Head of caudate nucleus (tissue), 42 donors: ENCODE data around the gene PAMR1.

Experiments
- DNase-seq, 42 donors: peaks; one replicate each; pipeline versions ENCODE4 v3.0.0 to v3.0.0-alpha.2; 2020 to 2021; ENCODE audit warnings: mixed read lengths in 7 of 42
- intact Hi-C: fragments of 100-400 bp; cut with DNase I; formaldehyde crosslinking; loops from one replicate; pipeline ENCODE4 v1.15.0; 2022

The PAMR1 gene

DNA sequence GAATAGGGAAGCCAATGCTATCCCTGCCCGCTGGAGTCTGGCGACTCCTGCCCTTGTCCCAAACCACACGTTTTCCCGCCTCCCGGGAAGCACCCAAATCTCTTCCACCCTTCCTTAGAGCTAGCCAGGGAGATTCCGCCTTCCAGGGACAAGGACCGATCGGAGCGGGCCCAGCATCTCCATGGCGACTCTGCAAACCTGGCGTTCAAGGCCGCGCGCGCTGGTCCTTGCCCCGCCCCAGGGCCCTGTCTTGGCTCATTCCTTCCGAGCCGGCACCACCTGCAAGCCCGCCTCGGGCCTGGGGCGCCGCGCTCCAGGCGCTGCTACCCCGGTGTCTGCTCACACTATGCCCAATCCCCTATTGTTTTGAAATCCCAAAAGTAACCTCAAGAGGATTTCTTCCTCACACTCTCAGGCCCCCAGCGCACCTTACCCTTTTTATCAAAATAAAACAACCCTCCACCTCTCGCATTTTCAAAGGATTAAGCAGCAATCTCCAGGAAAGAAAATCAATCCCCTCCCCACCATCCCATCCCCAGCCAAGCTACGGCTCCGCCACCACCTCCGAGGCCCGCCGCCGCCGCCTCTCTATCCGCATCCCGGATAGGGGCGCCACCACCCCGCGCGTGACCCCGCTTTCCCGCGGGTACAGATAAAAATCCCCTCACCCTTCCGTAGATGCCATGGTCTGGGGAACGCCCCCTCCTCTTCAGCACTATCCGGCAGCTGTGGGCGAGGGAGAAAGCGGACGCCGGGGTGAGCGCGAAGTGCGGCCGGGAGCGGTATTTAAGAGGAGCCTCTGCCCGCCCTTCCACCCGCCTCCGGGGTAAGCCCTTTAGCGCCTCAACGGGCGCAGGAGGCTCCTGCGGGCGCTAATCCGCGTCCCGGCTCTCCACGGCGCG, 106.9 kb downstream of the PAMR1 start:
- DNase-seq: peak in 35 of 42 donors; percentile 16 to 70 (median 46)
- intact Hi-C loops: no loop called here

DNA sequence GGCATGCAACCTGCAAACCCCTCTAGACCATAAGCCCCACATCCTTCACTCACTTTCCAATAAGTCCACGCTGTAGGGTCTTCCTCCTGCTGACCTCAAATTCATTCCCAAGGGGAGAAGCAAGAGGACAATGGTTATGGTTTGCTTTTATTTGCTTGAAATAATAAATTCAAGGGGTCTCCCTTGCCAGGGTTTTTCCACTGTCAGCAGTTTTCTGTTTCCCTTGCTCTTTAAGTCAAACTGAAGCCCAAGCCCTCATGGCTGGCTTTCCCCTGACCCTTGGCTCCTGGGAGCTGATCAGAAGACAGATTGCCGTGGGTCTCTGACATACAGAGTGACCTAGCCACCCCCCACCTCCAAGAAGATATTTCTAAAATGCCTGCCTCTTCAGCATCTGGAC, 109.9 kb downstream of the PAMR1 start:
- intact Hi-C loops: no loop called here
- no peak for DNase-seq

DNA sequence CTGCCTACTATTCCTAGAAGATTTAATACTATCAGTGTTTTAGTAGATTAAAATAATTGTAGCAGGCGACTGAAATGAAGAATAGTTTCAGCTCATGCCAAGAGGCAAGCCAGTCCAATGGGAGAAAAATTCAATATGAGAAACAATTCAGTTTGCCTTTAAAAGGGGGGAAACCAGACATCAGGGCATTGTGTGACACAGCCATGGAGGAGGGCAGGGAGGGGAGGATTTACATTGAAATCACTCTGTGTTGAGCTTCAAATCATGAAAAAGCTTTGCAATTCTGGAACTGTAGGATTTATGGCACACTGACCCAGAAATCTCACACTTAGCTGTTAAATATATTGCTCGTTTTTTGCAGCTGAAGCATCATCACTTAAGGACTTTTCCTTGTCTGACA, 110.6 kb downstream of the PAMR1 start:
- intact Hi-C loops: no loop called here
- no peak for DNase-seq

- intact Hi-C loops: no loop called here
These were observed 111.1 kb downstream of the PAMR1 start for GRCh38 chr11:35414311-35414710.

GRCh38 chr11:35413598-35413997, 111.8 kb downstream of the PAMR1 start:
- intact Hi-C loops: no loop called here
- peak in 1 of 42 donors; percentile 49 for DNase-seq

More at GRCh38 chr11:35414311-35414710, 111.1 kb downstream of the PAMR1 start:
- DNase-seq: no peak

GRCh38 chr11:35412285-35412684, 113.1 kb downstream of the PAMR1 start:
- intact Hi-C loops: no loop called here
- no peak for DNase-seq

DNA sequence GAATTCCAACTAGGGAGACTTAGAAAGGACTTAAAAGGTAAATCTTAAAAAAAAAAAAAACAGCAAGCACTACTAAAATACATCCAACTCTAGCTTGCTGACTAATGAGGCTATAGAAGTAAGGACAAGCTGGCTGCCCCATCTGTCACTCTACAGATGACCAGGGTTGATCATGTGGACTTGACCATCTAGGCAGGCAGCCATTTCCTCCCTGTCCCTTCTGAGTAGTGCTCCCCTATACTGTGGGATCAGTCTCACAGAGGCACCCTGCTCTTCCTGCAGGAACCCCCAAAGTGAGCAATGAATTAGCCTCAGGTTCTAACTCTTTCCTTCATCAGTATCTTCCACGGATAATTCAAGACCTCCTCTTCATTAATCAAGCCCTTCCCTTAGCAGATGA, 118.4 kb downstream of the PAMR1 start:
- no peak for DNase-seq
- intact Hi-C loops: no loop called here

- intact Hi-C loops: no loop called here
- peak in 30 of 42 donors; percentile 13 to 79 (median 48) for DNase-seq
These were observed 121.0 kb downstream of the PAMR1 start for GRCh38 chr11:35404388-35404775.

- intact Hi-C loops: no loop called here
- DNase-seq: no peak
These were observed 121.5 kb downstream of the PAMR1 start for GRCh38 chr11:35403765-35404387.

GRCh38 chr11:35402751-35403660, 122.4 kb downstream of the PAMR1 start:
- intact Hi-C loops: no loop called here
- no peak for DNase-seq

DNA sequence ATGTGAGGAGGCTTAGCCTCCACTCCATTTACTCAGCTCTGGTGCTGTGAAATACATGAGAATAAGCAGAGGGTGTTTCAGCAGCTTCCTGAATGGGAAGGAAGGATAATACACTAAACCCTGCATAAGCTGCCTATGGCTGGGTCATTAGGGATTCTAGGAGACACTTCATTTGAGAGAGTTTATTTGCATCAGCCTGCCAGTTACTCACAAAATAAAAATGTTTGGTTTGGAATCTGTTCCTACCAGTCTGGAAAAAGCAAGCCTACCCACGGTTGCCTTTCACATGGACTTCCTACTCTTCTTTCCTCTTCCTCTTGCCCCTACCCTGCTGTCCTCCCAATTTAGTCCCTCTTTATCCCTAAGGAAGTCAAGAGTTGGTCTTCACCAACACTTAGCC, 126.5 kb downstream of the PAMR1 start:
- intact Hi-C loops: no loop called here
- DNase-seq: no peak

DNA sequence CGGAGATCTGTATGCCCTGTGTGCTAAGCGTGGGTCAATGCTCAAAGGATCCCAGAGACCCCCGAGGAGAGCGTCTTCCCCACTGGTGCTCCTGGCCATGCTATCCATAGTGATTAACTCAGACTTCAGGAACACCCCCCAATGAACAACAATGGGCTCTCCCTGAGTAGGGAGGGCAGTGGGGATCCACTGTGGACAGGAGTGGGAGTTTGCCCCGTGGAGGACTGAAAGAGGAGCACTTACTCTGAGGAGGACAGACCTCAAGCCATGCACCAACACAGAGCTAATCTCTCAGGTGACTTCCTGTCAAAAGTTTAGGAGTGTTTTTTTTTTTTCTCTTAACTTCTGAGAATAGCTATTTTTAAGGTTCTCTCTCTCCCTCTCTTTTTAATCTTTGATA, 130.5 kb downstream of the PAMR1 start:
- intact Hi-C loops: loop anchor here (5.0 kb wide), 1 partner anchor 468 kb away; no protein-coding TSS in a partner anchor
- no peak for DNase-seq

DNA sequence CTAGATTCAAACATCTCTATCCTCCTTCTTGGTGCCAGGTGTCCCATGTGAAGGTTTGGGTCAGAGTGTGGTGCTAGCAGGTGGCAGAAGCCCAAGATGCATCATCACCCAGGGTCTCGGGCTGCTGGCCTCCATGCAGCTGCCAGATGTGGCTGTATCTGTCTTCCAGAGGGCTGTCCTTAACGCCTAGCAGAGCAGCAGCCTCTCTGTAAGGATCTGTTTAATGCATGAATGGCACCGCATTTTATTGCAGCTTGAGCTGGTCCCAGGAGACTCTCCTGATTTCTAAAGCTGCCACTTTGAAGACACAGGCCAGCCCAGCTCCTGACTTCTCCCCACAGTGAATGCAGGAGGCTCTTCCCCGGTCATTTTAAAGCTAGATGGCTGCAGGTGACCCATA, 132.3 kb downstream of the PAMR1 start:
- intact Hi-C loops: loop anchor here (5.0 kb wide), 1 partner anchor 466 kb away; no protein-coding TSS in a partner anchor
- no peak for DNase-seq

GRCh38 chr11:35391922-35392688, 133.3 kb downstream of the PAMR1 start:
- intact Hi-C loops: loop anchor here (5.0 kb wide), 1 partner anchor 465 kb away; no protein-coding TSS in a partner anchor
- DNase-seq: peak; percentile 69 to 92 (median 84)

GRCh38 chr11:35390737-35391682, 134.4 kb downstream of the PAMR1 start:
- DNase-seq: no peak
- intact Hi-C loops: loop anchor here (5.0 kb wide), 1 partner anchor 464 kb away; no protein-coding TSS in a partner anchor

DNA sequence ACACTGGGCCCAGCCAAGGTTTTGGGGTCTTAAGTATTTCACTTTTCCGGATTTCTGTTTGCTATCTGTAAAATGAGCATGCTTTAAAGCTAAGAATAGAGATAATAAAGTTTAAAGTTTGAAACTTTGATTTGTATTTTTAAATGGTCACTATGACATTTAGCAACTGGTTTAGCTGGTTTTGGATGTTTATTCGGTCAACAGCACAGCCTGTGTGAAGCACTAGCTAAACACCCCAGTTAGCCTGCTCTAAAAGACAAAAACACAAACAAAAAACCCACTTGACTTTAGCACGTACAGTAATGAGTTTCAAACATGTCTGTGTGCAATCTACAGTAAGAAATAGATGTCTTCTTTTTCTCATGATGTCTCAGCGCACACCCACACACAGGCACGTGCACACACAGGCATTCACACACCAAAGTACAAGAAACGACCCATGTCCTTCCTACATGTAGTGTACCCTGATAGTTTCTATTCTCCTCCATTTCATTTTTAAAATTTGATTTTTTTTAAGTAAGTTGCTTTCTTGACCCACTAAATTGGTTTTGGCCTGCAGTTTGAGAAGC, 135.4 kb downstream of the PAMR1 start:
- intact Hi-C loops: loop anchor here (5.0 kb wide), 1 partner anchor 463 kb away; no protein-coding TSS in a partner anchor
- DNase-seq: no peak

- no peak for DNase-seq
- intact Hi-C loops: no loop called here
These were observed 136.3 kb downstream of the PAMR1 start for GRCh38 chr11:35389112-35389511.
